Measurements from ENCODE around the gene TUBB1. TPM values are rescaled to one million over a fixed set of nuclear protein-coding genes. Genes with fewer than 3 reads are reported as not detected.

TUBB1 gene
- total and polyA plus RNA-seq, 9 donors = 0.35 to 1.5 (median 0.74) TPM

DNA sequence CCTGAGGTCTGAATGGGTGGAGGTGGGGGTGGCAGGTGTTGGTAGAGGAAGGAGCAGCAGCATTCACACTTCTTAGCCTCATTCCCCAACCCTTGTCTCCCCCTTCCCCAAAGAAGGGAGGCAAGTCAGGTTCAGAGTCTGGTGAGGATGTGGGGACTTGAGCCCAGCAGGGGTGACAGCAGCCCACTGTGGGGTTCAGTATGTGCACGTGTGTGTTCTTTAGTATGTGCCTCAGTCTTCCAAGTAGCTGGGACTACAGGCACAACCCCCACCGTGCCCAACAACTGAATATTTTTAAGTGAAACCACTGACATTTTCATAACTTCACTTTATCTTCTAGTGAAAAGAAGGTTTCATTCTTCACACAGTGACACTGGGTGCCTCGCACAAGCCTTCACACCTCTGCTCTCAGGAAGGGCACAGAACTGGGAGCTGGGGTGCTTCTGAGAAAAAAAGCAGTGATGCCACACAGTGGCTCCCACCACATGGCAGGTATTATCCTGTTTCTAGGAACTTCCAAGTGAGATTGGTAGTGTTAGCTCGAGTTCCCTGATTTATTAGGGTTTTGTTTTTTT lies 56.8 kb downstream of the TUBB1 start:
- peaks cover 4% of the 10 kb centered on the region for H3K27me3 ChIP-seq (ENCODE audit: control insufficient read depth, insufficient read depth, low read length)
- DNase-seq = no peak
- H3K9me3 ChIP-seq (replicated peaks; ENCODE audit: control insufficient read depth, low read depth, low read length) = no peaks in the 10 kb centered on the region
- no CpG with 5 or more reads among the region's 4 CpGs for WGBS (ENCODE audit: insufficient coverage)
- no peaks in the 10 kb centered on the region for H3K36me3 ChIP-seq (ENCODE audit: control insufficient read depth, insufficient read depth, low read length)
- H3K4me3 ChIP-seq (ENCODE audit: low read length) = no peak overlapping the region
- H3K4me1 ChIP-seq (ENCODE audit: control insufficient read depth, insufficient read depth, low read length) = no peaks in the 10 kb centered on the region
- no peak overlapping the region for H3K27ac ChIP-seq (ENCODE audit: low read length)

Other genes starting within 250 kb of the TUBB1 start
- 2.4 TPM for gene GNAS-AS1, start 168.5 kb upstream of the TUBB1 start, total RNA-seq
- 1 to 10 TPM; 1.8 to 5.3 (median 2.5) TPM for gene GNAS-AS1, start 168.5 kb upstream of the TUBB1 start, polyA plus RNA-seq (ENCODE audit: insufficient read depth in 1 of 8, insufficient read length in 8 of 8, low replicate concordance in 1 of 8)
- 1,389 TPM for gene GNAS, start 166.7 kb upstream of the TUBB1 start, total RNA-seq
- 1,000 to 10,000 TPM; 3,001 to 3,620 (median 3,162) TPM for gene GNAS, start 166.7 kb upstream of the TUBB1 start, polyA plus RNA-seq (ENCODE audit: insufficient read depth in 1 of 8, insufficient read length in 8 of 8, low replicate concordance in 1 of 8)
- 36.0 TPM for gene NELFCD, start 38.2 kb upstream of the TUBB1 start, total RNA-seq
- gene NELFCD, start 38.2 kb upstream of the TUBB1 start, polyA plus RNA-seq (ENCODE audit: insufficient read depth in 1 of 8, insufficient read length in 8 of 8, low replicate concordance in 1 of 8) = 10 to 100 TPM; 53.4 to 69.6 (median 60.6) TPM
- gene CTSZ, start 12.2 kb upstream of the TUBB1 start, total RNA-seq = 48.1 TPM
- gene CTSZ, start 12.2 kb upstream of the TUBB1 start, polyA plus RNA-seq (ENCODE audit: insufficient read depth in 1 of 8, insufficient read length in 8 of 8, low replicate concordance in 1 of 8) = 10 to 100 TPM; 68.7 to 99.4 (median 79.2) TPM
- 61.9 TPM for gene ATP5F1E, start 12.9 kb downstream of the TUBB1 start, total RNA-seq
- gene ATP5F1E, start 12.9 kb downstream of the TUBB1 start, polyA plus RNA-seq (ENCODE audit: insufficient read depth in 1 of 8, insufficient read length in 8 of 8, low replicate concordance in 1 of 8) = 100 to 1,000 TPM; 145 to 220 (median 180) TPM
- 39.4 TPM for gene PRELID3B, start 23.4 kb downstream of the TUBB1 start, total RNA-seq
- 10 to 100 TPM; 39.3 to 52.8 (median 50.4) TPM for gene PRELID3B, start 23.4 kb downstream of the TUBB1 start, polyA plus RNA-seq (ENCODE audit: insufficient read depth in 1 of 8, insufficient read length in 8 of 8, low replicate concordance in 1 of 8)
- 0.18 TPM for gene ZNF831, start 144.4 kb downstream of the TUBB1 start, total RNA-seq
- gene ZNF831, start 144.4 kb downstream of the TUBB1 start, polyA plus RNA-seq (ENCODE audit: insufficient read depth in 1 of 8, insufficient read length in 8 of 8, low replicate concordance in 1 of 8) = under 1 TPM; 0.09 to 0.42 (median 0.20) TPM